Spleen (tissue), 7 donors: ENCODE results near the gene F13A1.

Experiments used
- CTCF ChIP-seq, 11 experiments: fragments of 200-600 bp in 7 of 11; fragments of 450-650 bp in 4 of 11; sonication (generic) in 4 of 11; IDR thresholded peaks in 8 of 11; conservative IDR thresholded peaks in 3 of 11; 1 replicate in 7 of 11; 2 replicates in 4 of 11; pipeline versions ENCODE4 v1.4.0 to v1.8.0; 2016 to 2021; ENCODE audit warnings: antibody characterized with exemption in 11 of 11, inconsistent platforms in 4 of 11, mild to moderate bottlenecking in 1 of 11
- POLR2A ChIP-seq, 3 donors: fragments of 450-650 bp; IDR thresholded peaks; one replicate each; pipeline ENCODE4 v1.5.1; 2017; ENCODE audit warnings: antibody characterized with exemption in 3 of 3, mild to moderate bottlenecking in 1 of 3
- donor health status: DM: no; HTN: no; CAD: no; lungs with moderate emphysema.
- donor health status: DM: no; HTN: no; CAD: no.
- donor health status: DM: no; HTN: no; CAD: no.

DNA sequence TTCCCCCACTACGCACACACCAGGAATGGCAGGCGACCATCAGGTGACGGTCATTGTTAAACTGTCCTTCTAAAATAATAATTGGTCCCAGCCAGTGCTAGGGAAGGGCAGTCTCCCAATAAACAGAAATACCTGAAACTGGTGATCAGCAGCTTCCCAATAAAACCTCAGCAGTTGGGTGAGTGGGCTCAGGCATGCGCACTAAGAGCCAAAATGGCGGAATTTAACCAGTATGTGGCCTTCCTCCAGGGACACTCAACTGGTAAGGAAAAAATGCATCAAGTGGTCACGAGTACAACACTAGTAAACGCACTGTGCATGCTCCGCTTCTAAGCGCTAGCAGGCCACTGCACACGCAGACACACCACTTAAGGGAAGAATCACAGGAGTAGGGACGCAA lies 34.8 kb downstream of the F13A1 start:
- TF ChIP-seq CTCF (IDR thresholded peaks at IDR 0.05 in 8 of 11, conservative IDR thresholded peaks at IDR 0.05 in 3 of 11) (no peak), POLR2A (IDR thresholded peaks at IDR 0.05) (no peak)
